ENCODE data around the gene SPRR2B. TPM values are rescaled to one million over a fixed set of nuclear protein-coding genes. Genes with fewer than 3 reads are reported as not detected.
"Not testable (repeated sequence)": the region's sequence is repeated elsewhere in the genome, so short reads cannot be mapped to it uniquely, and the experiment has no call there.

SPRR2B gene
- total RNA-seq, 2 experiments from 2014 or later, result not detected

- Mint-ChIP-seq H3K27ac (no peak within 1 kb of the TSS), H3K9me3 (ENCODE audit: insufficient read depth) (no peaks in the 10 kb centered on the region), H3K27me3 (ENCODE audit: low read depth) (peaks cover 4% of the 10 kb centered on the region), H3K4me1 (ENCODE audit: low read depth) (no peaks in the 10 kb centered on the region), H3K36me3 (ENCODE audit: low read depth) (no peaks in the 10 kb centered on the region), H3K4me3 (no peak within 1 kb of the TSS)
- CTCF ChIA-PET, result no interaction called here
- POLR2A ChIA-PET, result no interaction called here
- DNase-seq (no peak), ATAC-seq (no peak)
Measured at GRCh38 chr1:153030895-153031294, 40.5 kb downstream of the SPRR2B start, which contains the start of gene SPRR1B. TSS of gene SPRR1B (plus strand) at chr1:153031203. CDS start at chr1:153032346, 1,143 bp downstream.

- peaks cover 4% of the 10 kb centered on the region for H3K27me3 Mint-ChIP-seq (ENCODE audit: low read depth)
- no peaks in the 10 kb centered on the region for H3K4me1 Mint-ChIP-seq (ENCODE audit: low read depth)
- ATAC-seq, result no peak
- ChIA-PET POLR2A (no interaction called here), CTCF (no interaction called here)
- DNase-seq, result no peak
- H3K27ac Mint-ChIP-seq, result no peak overlapping the region
- H3K4me3 Mint-ChIP-seq, result no peak overlapping the region
- H3K9me3 Mint-ChIP-seq (ENCODE audit: insufficient read depth), result no peaks in the 10 kb centered on the region
- H3K36me3 Mint-ChIP-seq (ENCODE audit: low read depth), result no peaks in the 10 kb centered on the region
Measured at GRCh38 chr1:153028766-153029165, 42.6 kb downstream of the SPRR2B start.

GRCh38 chr1:153025797-153026196 lies 45.6 kb downstream of the SPRR2B start:
- H3K9me3 Mint-ChIP-seq (ENCODE audit: insufficient read depth), result no peaks in the 10 kb centered on the region
- peaks cover 11% of the 10 kb centered on the region for H3K27me3 Mint-ChIP-seq (ENCODE audit: low read depth)
- no peak overlapping the region for H3K27ac Mint-ChIP-seq
- H3K4me3 Mint-ChIP-seq, result no peak overlapping the region
- CTCF ChIA-PET, result no interaction called here
- no peaks in the 10 kb centered on the region for H3K4me1 Mint-ChIP-seq (ENCODE audit: low read depth)
- no peaks in the 10 kb centered on the region for H3K36me3 Mint-ChIP-seq (ENCODE audit: low read depth)
- DNase-seq, result no peak
- POLR2A ChIA-PET, result no interaction called here
- no peak for ATAC-seq

- ChIA-PET POLR2A (no interaction called here), CTCF (no interaction called here)
- H3K36me3 Mint-ChIP-seq (ENCODE audit: low read depth), result no peaks in the 10 kb centered on the region
- DNase-seq (no peak), ATAC-seq (no peak)
- H3K27me3 Mint-ChIP-seq (ENCODE audit: low read depth), result peaks cover 15% of the 10 kb centered on the region
- no peaks in the 10 kb centered on the region for H3K4me1 Mint-ChIP-seq (ENCODE audit: low read depth)
- H3K4me3 Mint-ChIP-seq, result no peak overlapping the region
- H3K27ac Mint-ChIP-seq, result no peak overlapping the region
- no peaks in the 10 kb centered on the region for H3K9me3 Mint-ChIP-seq (ENCODE audit: insufficient read depth)
Measured at GRCh38 chr1:153024413-153024812, 47.0 kb downstream of the SPRR2B start.

GRCh38 chr1:153023109-153023508 lies 48.3 kb downstream of the SPRR2B start:
- Mint-ChIP-seq H3K9me3 (ENCODE audit: insufficient read depth) (no peaks in the 10 kb centered on the region), H3K36me3 (ENCODE audit: low read depth) (no peaks in the 10 kb centered on the region), H3K4me3 (no peak overlapping the region), H3K4me1 (ENCODE audit: low read depth) (no peaks in the 10 kb centered on the region), H3K27me3 (ENCODE audit: low read depth) (peaks cover 15% of the 10 kb centered on the region), H3K27ac (no peak overlapping the region)
- ATAC-seq (no peak), DNase-seq (no peak)
- POLR2A ChIA-PET, result no interaction called here
- CTCF ChIA-PET, result no interaction called here

- POLR2A ChIA-PET; CTCF ChIA-PET; DNase-seq; H3K27ac Mint-ChIP-seq; ATAC-seq; H3K9me3 Mint-ChIP-seq (ENCODE audit: insufficient read depth); H3K36me3 Mint-ChIP-seq (ENCODE audit: low read depth); H3K4me3 Mint-ChIP-seq; H3K4me1 Mint-ChIP-seq (ENCODE audit: low read depth): not testable (repeated sequence)
- H3K27me3 Mint-ChIP-seq (ENCODE audit: low read depth), result peaks cover 15% of the 10 kb centered on the region
Measured at GRCh38 chr1:153022340-153022739, 49.1 kb downstream of the SPRR2B start.

GRCh38 chr1:153021829-153022228 lies 49.6 kb downstream of the SPRR2B start:
- not testable (repeated sequence) for H3K9me3 Mint-ChIP-seq (ENCODE audit: insufficient read depth); H3K4me1 Mint-ChIP-seq (ENCODE audit: low read depth)

More at GRCh38 chr1:153021829-153022228, 49.6 kb downstream of the SPRR2B start:
- H3K27ac Mint-ChIP-seq; H3K4me3 Mint-ChIP-seq; DNase-seq; H3K36me3 Mint-ChIP-seq (ENCODE audit: low read depth); ATAC-seq; POLR2A ChIA-PET; CTCF ChIA-PET: not testable (repeated sequence)
- peaks cover 15% of the 10 kb centered on the region for H3K27me3 Mint-ChIP-seq (ENCODE audit: low read depth)

Other genes starting within 250 kb of the SPRR2B start
- gene LCE1A, start 244.1 kb downstream of the SPRR2B start, total RNA-seq, result not detected
- gene LCE6A, start 228.8 kb downstream of the SPRR2B start, total RNA-seq, result not detected
- gene LCE7A, start 211.6 kb downstream of the SPRR2B start, total RNA-seq, result not detected
- gene SMCP, start 193.3 kb downstream of the SPRR2B start, total RNA-seq, result not detected
- gene IVL, start 163.1 kb downstream of the SPRR2B start, total RNA-seq, result not detected
- gene SPRR5, start 124.4 kb downstream of the SPRR2B start, total RNA-seq, result not detected
- gene SPRR4, start 101.0 kb downstream of the SPRR2B start, total RNA-seq, result not detected
- gene SPRR1A, start 87.5 kb downstream of the SPRR2B start, total RNA-seq, result not detected
- gene SPRR3, start 69.9 kb downstream of the SPRR2B start, total RNA-seq, result not detected
- gene SPRR1B, start 40.4 kb downstream of the SPRR2B start, total RNA-seq, result not detected
- not detected for gene SPRR2D, start 30.5 kb downstream of the SPRR2B start, total RNA-seq
- gene SPRR2A, start 14.1 kb downstream of the SPRR2B start, total RNA-seq, result not detected
- gene SPRR2E, start 22.9 kb upstream of the SPRR2B start, total RNA-seq, result not detected
- gene SPRR2F, start 41.9 kb upstream of the SPRR2B start, total RNA-seq, result not detected
- not detected for gene SPRR2G, start 79.3 kb upstream of the SPRR2B start, total RNA-seq
- not detected for gene LELP1, start 131.8 kb upstream of the SPRR2B start, total RNA-seq
- not detected for gene PRR9, start 146.0 kb upstream of the SPRR2B start, total RNA-seq
- gene LORICRIN, start 188.1 kb upstream of the SPRR2B start, total RNA-seq, result not detected
- not detected for gene PGLYRP3, start 241.3 kb upstream of the SPRR2B start, total RNA-seq

Data from activated CD8-positive, alpha-beta T cell treated with anti-CD3 and anti-CD28 coated beads, Interleukin-2, amount 10 ng/mL, durations not matched to agents 7 days and 5 days (primary cell).